HUES64 (cell line): ENCODE measurements around the gene NR1H2.
A peak's percentile ranks its signal among the peaks of the same experiment; 100 is the strongest.

Experiments used
- H3K27ac ChIP-seq: 2 replicates; pipeline ENCODE4 v1.7.0; 2013; ENCODE audit warnings: low read depth, low read length, inconsistent platforms
- H3K27me3 ChIP-seq: 2 replicates; pipeline ENCODE4 v1.6.1; 2013; ENCODE audit warnings: mild to moderate bottlenecking, low read length; ENCODE audit not compliant: insufficient read depth
- H3K36me3 ChIP-seq: 2 replicates; pipeline ENCODE4 v1.6.1; 2013; ENCODE audit warnings: mild to moderate bottlenecking, low read length; ENCODE audit not compliant: insufficient read depth
- H3K4me1 ChIP-seq: 2 replicates; pipeline ENCODE4 v1.6.1; 2013; ENCODE audit warnings: mild to moderate bottlenecking, low read length, moderate library complexity; ENCODE audit not compliant: insufficient read depth
- H3K4me3 ChIP-seq: 2 replicates; pipeline ENCODE4 v1.5.1; 2013; ENCODE audit warnings: mild to moderate bottlenecking, low read length, moderate library complexity
- H3K9ac ChIP-seq: 2 replicates; pipeline ENCODE4 v1.6.1; 2013; ENCODE audit warnings: mild to moderate bottlenecking, low read depth, low read length
- H3K9me3 ChIP-seq: 2 replicates; pipeline ENCODE4 v1.6.1; 2013; ENCODE audit warnings: low read depth, low read length; ENCODE audit not compliant: insufficient read depth
- WGBS: fragments of 150-250, 120-280 bp; methylation state at CpG from one replicate; pipeline ENCODE4 v1.1.7; 2013; ENCODE audit warnings: missing lambda C conversion rate; 5-methylcytosine and 5-hydroxymethylcytosine counted together

Gene NR1H2

DNA sequence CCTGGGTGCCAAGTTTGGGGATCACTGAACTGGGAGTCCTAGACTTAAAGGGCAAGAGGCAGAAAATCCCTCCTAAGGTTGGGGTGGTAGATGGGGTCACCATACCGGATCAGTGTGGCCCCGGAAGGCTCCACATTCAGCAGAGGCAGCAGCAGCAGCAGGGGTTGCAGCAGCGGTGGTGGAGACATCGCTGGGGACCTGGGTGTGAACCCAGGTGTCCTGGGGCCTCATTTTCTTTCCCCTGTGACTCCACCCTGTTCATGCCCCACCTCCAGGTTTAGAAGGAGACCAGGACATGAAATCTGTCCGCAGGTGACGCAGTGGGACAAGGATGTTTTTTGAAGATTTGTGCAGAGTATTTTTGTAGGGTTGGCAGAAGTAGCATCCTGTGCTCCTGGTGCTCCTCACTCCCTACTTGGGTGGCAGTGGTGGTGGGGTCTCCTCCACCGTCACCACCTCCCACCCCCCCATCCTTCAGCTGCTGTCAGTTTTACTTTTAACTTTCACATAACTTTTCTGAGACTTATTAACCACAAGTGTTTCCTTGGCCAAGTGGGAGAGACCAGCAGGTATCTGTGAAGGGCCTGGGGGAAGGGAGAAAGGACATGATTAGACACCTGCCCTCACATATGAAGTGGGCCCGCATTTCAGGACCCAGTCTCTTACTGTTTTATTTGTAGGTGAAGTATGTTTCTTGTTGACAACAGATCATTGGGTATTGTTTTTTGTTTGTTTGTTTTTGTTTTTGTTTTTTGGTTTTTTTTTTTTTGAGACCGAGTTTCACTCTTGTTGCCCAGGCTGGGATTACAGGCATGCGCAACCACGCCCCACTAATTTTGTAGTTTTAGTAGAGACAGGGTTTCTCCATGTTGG lies 10.6 kb upstream of the NR1H2 start, which contains the start of gene NAPSA:
Gene NAPSA (minus strand): TSS at position 206 of the 873 bp plus-strand sequence. CDS start 18 bp downstream, at position 188.
- no peak within 1 kb of the TSS for H3K4me3 ChIP-seq
- no peak within 1 kb of the TSS for H3K9ac ChIP-seq
- H3K27ac ChIP-seq, result no peak within 1 kb of the TSS
- no peaks in the 10 kb centered on the region for H3K4me1 ChIP-seq
- H3K9me3 ChIP-seq, result no peaks in the 10 kb centered on the region
- no peaks in the 10 kb centered on the region for H3K27me3 ChIP-seq
- no peaks in the 10 kb centered on the region for H3K36me3 ChIP-seq
- 86% methylated on average over 11 of the region's 11 CpGs for WGBS

DNA sequence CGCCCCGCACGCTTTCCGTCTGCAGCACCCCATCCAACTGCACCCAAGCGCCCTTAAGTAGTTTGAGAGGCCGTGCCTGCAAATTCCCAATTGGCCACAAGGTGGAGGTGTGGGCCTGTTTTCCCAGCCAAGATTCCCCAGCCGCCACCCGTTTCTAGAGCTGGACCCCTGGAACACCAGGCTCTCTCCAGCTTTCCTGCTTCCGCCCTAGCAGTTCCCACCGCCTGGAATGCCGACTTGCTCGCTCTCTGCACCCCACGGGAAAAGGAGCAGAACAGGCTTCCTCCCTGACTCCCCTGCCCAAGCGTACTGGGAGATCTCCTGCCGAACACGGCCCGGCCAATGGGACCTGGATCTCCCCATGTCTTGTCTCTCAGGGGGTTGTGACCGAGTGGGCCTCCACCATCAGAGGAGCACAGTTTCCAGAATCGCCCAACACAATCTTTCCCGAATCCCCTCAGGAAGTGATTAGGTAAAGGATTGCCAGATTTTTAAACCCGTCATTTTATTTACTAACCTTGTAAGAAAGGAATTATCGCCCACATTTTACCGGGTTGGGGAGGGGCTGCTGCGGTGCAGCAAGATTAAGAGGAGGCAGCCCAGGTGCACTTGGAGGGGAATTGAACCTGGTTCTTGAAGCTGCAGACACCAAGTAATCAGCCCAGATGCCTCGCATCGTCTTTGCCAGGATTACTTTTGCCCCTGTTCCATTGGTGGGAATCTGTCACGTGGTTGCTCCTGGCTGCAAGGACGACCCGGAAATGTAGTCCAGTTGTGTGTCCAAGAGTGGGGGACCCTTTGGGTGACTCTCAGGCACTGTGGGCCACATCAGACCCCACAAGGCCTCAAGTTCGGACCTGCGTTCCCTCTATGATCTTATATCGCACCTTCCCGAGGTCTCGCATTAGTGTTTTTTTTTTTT lies 7.3 kb upstream of the NR1H2 start:
- WGBS, result 33% methylated on average over 33 of the region's 34 CpGs
- peak overlapping the region; percentile 69 for H3K9ac ChIP-seq

DNA sequence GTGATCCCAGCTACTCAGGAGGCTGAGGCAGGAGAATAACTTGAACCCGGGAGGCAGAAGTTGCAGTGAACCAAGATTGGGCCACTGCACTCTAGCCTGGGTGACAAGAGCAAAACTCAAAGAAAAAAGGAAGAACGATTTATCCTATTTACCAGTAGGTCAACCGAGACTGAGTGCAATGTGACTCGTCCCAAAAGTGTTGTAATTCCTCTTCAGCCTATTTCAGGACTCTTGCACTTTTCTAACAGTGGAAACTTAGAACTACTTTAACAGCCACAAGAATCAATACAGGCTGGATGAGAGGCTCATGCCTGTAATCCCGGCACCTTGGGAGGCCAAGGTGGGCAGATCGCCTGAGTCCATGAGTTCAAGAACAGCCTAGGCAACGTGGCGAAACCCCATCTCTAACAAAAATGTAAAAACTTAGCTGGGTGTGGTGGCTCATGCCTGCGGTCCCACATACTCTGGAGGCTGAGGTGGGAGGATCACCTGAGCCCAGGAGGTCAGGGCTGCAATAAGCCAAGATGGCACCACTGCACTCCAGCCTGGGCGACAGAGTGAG lies 4.3 kb upstream of the NR1H2 start:
- Histone ChIP-seq H3K27ac (no peak overlapping the region), H3K4me3 (no peak overlapping the region), H3K27me3 (peaks cover 2% of the 10 kb centered on the region; the same call in 1 of the 2 replicates), H3K9ac (no peak overlapping the region), H3K9me3 (no peaks in the 10 kb centered on the region), H3K36me3 (no peaks in the 10 kb centered on the region), H3K4me1 (no peaks in the 10 kb centered on the region)
- WGBS, result 86% methylated on average over 9 of the region's 10 CpGs

More for the DNA sequence above, 7.3 kb upstream of the NR1H2 start:
- H3K27me3 ChIP-seq, result peaks cover 2% of the 10 kb centered on the region; the same call in 1 of the 2 replicates
- no peaks in the 10 kb centered on the region for H3K4me1 ChIP-seq
- H3K36me3 ChIP-seq, result no peaks in the 10 kb centered on the region
- peak overlapping the region; percentile 69 for H3K4me3 ChIP-seq
- peak overlapping the region; percentile 42 for H3K27ac ChIP-seq
- no peaks in the 10 kb centered on the region for H3K9me3 ChIP-seq

DNA sequence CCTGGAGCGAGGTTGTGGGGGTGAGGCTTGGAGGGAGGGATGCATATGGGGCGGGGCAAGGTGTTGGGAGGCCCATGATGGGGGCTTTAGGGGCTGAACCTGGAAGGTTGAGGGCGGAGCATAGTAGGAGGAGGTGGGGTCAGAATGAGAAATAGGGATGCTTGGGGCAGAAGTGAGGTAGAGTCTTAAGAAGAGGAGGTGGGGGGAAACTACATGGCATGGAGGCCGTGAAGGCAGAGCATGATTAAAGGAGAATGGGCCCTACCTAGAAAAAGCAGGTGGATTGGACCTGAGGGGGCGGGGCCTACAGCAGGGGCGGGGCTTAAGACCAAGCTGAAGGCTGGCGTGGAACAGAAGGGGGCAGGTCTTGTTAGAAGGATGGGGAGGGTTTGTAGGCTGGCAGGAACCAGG lies 799 bp downstream of the NR1H2 start:
- WGBS, result 46% methylated on average over 7 of the region's 7 CpGs
- H3K27ac ChIP-seq, result no peak overlapping the region
- no peaks in the 10 kb centered on the region for H3K9me3 ChIP-seq
- H3K27me3 ChIP-seq, result peaks cover 2% of the 10 kb centered on the region; the same call in 1 of the 2 replicates
- H3K4me3 ChIP-seq, result peak overlapping the region; percentile 44
- peaks cover 47% of the 10 kb centered on the region for H3K36me3 ChIP-seq
- no peaks in the 10 kb centered on the region for H3K4me1 ChIP-seq
- no peak overlapping the region for H3K9ac ChIP-seq

DNA sequence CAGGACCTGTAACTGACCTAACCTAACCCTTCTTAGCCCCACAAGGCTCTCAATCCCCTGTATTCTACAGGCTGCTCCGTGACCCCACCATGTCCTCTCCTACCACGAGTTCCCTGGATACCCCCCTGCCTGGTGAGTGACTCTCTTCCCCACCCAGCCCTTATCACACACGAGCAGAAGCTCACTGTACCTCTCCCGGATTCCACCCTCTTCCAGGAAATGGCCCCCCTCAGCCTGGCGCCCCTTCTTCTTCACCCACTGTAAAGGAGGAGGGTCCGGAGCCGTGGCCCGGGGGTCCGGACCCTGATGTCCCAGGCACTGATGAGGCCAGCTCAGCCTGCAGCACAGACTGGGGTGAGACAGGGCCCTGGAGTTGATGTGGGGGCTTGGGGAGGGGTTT lies 1.3 kb downstream of the NR1H2 start:
- Histone ChIP-seq H3K27me3 (peaks cover 2% of the 10 kb centered on the region; the same call in 1 of the 2 replicates), H3K4me3 (peak overlapping the region; percentile 44; the same call in 1 of the 2 replicates), H3K36me3 (peaks cover 50% of the 10 kb centered on the region), H3K9ac (no peak overlapping the region), H3K9me3 (no peaks in the 10 kb centered on the region), H3K27ac (no peak overlapping the region), H3K4me1 (no peaks in the 10 kb centered on the region)
- WGBS, result 95% methylated on average over 9 of the region's 9 CpGs

DNA sequence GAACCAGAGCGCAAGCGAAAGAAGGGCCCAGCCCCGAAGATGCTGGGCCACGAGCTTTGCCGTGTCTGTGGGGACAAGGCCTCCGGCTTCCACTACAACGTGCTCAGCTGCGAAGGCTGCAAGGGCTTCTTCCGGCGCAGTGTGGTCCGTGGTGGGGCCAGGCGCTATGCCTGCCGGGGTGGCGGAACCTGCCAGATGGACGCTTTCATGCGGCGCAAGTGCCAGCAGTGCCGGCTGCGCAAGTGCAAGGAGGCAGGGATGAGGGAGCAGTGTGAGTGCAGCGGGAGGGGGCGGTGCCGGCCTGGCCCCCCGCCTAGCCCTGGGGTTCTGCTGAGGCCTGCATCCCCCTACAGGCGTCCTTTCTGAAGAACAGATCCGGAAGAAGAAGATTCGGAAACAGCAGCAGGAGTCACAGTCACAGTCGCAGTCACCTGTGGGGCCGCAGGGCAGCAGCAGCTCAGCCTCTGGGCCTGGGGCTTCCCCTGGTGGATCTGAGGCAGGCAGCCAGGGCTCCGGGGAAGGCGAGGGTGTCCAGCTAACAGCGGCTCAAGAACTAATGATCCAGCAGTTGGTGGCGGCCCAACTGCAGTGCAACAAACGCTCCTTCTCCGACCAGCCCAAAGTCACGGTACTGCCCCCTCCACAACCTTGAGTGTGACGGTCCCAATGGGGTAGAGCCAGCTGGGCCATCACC lies 2.1 kb downstream of the NR1H2 start:
- Histone ChIP-seq H3K27me3 (no peaks in the 10 kb centered on the region), H3K9me3 (no peaks in the 10 kb centered on the region), H3K36me3 (peaks cover 51% of the 10 kb centered on the region), H3K27ac (no peak overlapping the region), H3K4me3 (no peak overlapping the region), H3K4me1 (peaks cover 4% of the 10 kb centered on the region; the same call in 1 of the 2 replicates), H3K9ac (no peak overlapping the region)
- WGBS, result 95% methylated on average over 36 of the region's 36 CpGs

DNA sequence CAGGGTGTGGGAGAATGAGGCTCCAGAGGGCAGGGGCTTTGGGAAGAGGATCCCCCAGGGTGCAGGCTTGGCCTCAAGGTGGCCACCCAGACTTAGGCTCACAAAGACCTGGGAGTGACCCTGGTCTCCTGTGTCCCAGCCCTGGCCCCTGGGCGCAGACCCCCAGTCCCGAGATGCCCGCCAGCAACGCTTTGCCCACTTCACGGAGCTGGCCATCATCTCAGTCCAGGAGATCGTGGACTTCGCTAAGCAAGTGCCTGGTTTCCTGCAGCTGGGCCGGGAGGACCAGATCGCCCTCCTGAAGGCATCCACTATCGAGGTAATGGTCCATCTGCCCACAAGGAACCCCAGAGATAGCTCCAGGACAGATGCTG lies 2.6 kb downstream of the NR1H2 start:
- H3K27ac ChIP-seq, result no peak overlapping the region
- no peak overlapping the region for H3K9ac ChIP-seq
- H3K4me3 ChIP-seq, result no peak overlapping the region
- H3K27me3 ChIP-seq, result no peaks in the 10 kb centered on the region
- H3K9me3 ChIP-seq, result no peaks in the 10 kb centered on the region
- H3K36me3 ChIP-seq, result peaks cover 51% of the 10 kb centered on the region
- peaks cover 8% of the 10 kb centered on the region; the same call in 1 of the 2 replicates for H3K4me1 ChIP-seq
- WGBS, result 96% methylated on average over 10 of the region's 10 CpGs

DNA sequence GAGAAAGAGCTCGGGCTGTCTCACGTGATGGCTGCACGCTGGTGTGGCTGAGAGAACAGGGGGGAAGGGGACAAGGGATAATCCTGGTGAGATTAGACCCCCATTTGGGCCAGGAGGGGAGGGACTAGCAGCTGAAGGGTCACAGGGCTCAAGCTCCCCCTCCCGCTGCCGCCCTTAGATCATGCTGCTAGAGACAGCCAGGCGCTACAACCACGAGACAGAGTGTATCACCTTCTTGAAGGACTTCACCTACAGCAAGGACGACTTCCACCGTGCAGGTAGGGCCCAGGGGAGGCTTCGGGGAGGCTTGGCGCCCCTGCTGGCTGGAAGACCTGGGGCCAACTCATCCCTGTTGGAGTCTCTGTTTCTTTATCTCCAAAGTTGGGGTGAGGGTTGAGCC lies 3.3 kb downstream of the NR1H2 start:
- H3K36me3 ChIP-seq, result peaks cover 51% of the 10 kb centered on the region

DNA sequence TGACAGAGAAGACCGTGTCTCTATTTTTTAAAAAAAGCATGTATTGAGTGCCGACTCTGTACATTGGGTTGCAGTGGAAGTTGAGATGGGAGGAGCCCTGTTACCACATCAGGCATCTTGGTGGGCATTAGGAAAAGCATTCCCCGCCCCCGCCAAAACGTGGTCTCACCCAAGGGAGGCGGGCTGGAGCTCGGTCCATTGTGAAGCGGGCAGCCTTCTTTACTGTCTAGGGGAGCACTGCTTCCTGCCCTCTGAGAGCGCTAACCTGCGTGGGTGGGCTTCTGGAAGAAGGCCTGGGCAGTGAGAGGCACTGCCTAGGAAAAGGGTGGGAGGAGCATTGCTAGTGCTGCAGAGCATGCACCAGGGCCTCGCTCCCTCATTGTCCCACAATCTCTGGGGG lies 3.9 kb downstream of the NR1H2 start:
- Histone ChIP-seq H3K36me3 (peaks cover 51% of the 10 kb centered on the region), H3K9ac (no peak overlapping the region), H3K4me1 (peaks cover 8% of the 10 kb centered on the region; the same call in 1 of the 2 replicates), H3K9me3 (no peaks in the 10 kb centered on the region), H3K4me3 (no peak overlapping the region), H3K27me3 (no peaks in the 10 kb centered on the region), H3K27ac (no peak overlapping the region)
- WGBS, result 93% methylated on average over 11 of the region's 11 CpGs

More for the DNA sequence above, 3.3 kb downstream of the NR1H2 start:
- Histone ChIP-seq H3K9ac (no peak overlapping the region), H3K4me3 (no peak overlapping the region), H3K9me3 (no peaks in the 10 kb centered on the region), H3K4me1 (peaks cover 8% of the 10 kb centered on the region; the same call in 1 of the 2 replicates), H3K27me3 (no peaks in the 10 kb centered on the region), H3K27ac (no peak overlapping the region)
- 95% methylated on average over 11 of the region's 11 CpGs for WGBS

DNA sequence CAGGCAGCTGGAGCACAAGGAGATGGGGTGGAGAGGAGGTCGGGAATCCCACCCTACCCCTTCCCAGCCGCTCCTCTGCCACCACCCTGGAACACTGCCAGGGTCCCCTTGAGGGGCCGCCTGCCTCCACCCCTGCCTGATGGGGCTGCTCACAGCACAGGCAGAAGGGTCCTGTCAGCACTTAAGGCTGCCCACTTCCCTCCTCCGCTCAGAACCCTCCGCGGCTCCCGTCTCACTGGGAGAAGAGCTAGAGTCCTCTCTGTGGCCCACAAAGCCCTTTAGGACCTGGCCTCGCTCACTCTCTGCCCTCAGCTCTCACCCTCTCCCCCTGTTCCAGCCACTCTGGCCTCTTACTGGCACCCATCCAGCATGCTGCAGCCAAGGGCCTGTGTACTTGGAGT lies 4.5 kb downstream of the NR1H2 start:
- Histone ChIP-seq H3K9ac (no peak overlapping the region), H3K27ac (no peak overlapping the region), H3K27me3 (no peaks in the 10 kb centered on the region), H3K4me3 (no peak overlapping the region), H3K9me3 (no peaks in the 10 kb centered on the region), H3K36me3 (peaks cover 52% of the 10 kb centered on the region), H3K4me1 (peaks cover 8% of the 10 kb centered on the region; the same call in 1 of the 2 replicates)
- WGBS, result 97% methylated on average over 7 of the region's 8 CpGs
